NCI-H1694 (cell line): ENCODE data around the gene FXYD7.

ENCODE experiments used
- DNase-seq: peaks from one replicate; lab custom pipeline; 2025; lab: John Stamatoyannopoulos, UW

FXYD7 gene

DNA sequence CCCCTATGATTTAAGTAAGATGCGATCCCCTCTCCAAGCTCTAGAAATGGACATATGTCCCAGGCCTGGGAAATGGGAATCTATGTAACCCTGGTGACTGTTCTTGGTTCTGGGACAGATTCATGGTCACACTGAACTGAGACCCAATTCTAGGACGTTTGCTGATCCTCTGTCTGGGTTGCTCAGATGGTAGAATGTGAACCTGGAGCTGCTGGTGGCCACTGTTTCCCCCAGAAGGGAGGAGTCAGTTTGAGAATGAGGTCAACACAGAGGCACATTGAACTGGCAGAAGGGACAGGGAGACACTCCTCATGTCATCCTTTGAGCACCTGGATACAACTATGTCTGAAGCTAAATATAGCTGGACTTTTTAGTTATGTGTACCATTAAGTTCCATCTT lies 56.4 kb downstream of the FXYD7 start:
- no peak for DNase-seq

DNA sequence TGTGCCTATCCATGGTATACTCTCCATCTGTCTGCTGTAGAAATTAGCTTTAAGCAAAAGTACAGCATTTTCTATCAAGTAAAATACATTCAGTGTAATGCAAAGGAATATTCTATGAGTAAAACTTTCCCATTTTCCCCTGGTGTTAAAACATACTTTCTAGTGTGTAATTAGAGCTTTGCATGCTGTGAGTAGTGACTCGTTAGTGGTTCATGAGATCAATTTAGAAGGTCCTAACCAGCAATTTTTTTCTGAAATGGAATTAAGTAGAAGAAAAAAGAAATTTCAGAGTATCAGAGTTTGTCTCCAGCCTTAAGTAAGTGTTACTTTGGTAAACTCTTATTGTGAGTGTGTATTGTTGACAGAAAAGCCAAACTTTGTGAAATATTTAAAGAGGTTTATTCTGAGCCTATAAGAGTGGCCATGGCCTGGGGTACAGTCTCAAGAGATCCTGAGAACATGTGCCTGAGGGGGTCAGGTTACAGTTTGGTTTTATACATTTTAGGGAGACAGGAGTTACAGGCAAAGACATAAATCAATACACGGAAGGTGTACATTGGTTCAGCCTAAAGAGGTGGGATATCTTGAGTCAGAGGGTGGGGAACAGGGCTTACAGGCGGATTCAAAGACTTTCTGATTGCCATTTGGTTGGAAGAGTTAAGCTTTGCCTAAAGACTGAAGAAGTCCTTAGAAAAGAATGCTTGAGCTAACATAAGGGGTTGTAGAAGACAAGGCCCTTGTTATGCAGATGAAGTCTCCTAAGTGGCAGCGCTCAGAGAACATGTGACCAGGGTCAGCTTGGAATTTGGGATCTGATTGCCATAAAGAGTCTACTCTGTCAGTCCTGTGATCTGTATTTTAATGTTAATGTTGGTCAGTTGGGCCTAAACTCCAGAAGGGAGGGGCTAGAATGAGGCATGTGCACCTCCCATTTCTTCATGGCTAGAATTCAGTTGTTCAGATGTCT lies 60.0 kb downstream of the FXYD7 start:
- no peak for DNase-seq
